Ascending aorta (tissue), 2 donors: ENCODE data around the gene EGLN2. TPM values are rescaled to one million over a fixed set of nuclear protein-coding genes. Genes with fewer than 3 reads are reported as not detected.
"Not testable (repeated sequence)": the region's sequence is repeated elsewhere in the genome, so short reads cannot be mapped to it uniquely, and the experiment has no call there.

Experiments used
- DNase-seq, 2 donors: peaks; one replicate each; pipeline ENCODE4 v3.0.0-alpha.2; 2019; ENCODE audit warnings: low spot score in 2 of 2
- H3K27ac ChIP-seq, 2 donors: fragments of 200-600 bp; sonication (generic); one replicate each; pipeline ENCODE4 v1.5.1; 2016 to 2017; ENCODE audit warnings: mild to moderate bottlenecking in 1 of 2
- H3K27me3 ChIP-seq: fragments of 200-600 bp; sonication (generic); one replicate; pipeline ENCODE4 v1.5.1; 2017
- H3K36me3 ChIP-seq, 2 donors: fragments of 200-600 bp; sonication (generic); one replicate each; pipeline ENCODE4 v1.5.1; 2016
- H3K4me1 ChIP-seq, 2 donors: fragments of 200-600 bp; sonication (generic); one replicate each; pipeline ENCODE4 v1.5.1; 2016 to 2017; ENCODE audit warnings: mild to moderate bottlenecking in 1 of 2
- H3K4me3 ChIP-seq, 2 donors: fragments of 200-600 bp; sonication (generic); one replicate each; pipeline ENCODE4 v1.5.1; 2016 to 2017; ENCODE audit warnings: mild to moderate bottlenecking in 1 of 2
- H3K9me3 ChIP-seq, 2 donors: fragments of 200-600 bp; sonication (generic); one replicate each; pipeline ENCODE4 v1.5.1; 2016
- CTCF ChIP-seq, 3 experiments: fragments of 200-600 bp in 2 of 3; fragments of 450-650 bp in 1 of 3; sonication (generic) in 2 of 3; IDR thresholded peaks; one replicate each; pipeline ENCODE4 v1.5.1; 2016 to 2019; ENCODE audit warnings: antibody characterized with exemption in 3 of 3, mild to moderate bottlenecking in 1 of 3, moderate library complexity in 1 of 3
- intact Hi-C: fragments of 100-400 bp; cut with DNase I; formaldehyde crosslinking; loops from one replicate; pipeline ENCODE4 v1.15.1; 2023
- total RNA-seq: library from RNA; depleted of rRNA; stranded (reverse); fragments of >200 nt; gene quantifications from one replicate; pipeline ENCODE4 v1.1.0, GENCODE V29; 2016

Gene EGLN2
- total RNA-seq, 1 donor from 2014 or later: 149 TPM

GRCh38 chr19:40813182-40813581 is 14.2 kb downstream of the EGLN2 start:
- H3K9me3 ChIP-seq: no peaks in the 10 kb centered on the region
- peaks cover 3 to 8% of the 10 kb centered on the region in 2 donors for H3K36me3 ChIP-seq
- no peak for TF ChIP-seq CTCF (IDR thresholded peaks at IDR 0.05)
- H3K4me3 ChIP-seq: no peak overlapping the region
- H3K27ac ChIP-seq: no peak overlapping the region
- H3K4me1 ChIP-seq: peaks cover 0 to 26% of the 10 kb centered on the region in 2 donors
- no peak for DNase-seq
- H3K27me3 ChIP-seq: no peaks in the 10 kb centered on the region
- intact Hi-C loops: loop anchor here (10.0 kb wide), 1 partner anchor 528 kb away; the partner anchor contains the start of gene AKT2

DNA sequence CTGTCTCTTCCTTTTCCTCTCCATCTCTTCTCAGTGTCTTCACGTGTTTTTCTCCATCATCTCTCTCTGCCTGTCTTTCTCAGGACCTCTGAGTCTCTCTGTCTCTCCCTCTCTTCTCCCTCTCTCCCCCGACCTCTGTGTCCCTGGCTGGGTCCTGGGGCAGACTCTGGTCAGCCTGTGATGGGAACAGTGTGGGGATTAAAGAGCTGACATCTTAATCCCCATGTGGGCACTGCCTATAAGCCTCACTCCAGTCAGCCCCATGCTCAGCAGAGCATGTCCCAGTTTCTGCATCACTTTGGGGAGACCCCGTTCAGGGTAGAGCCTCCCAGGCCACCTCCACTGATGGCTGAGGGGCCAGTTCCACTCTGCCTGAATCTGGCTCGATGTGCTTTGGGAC is 16.2 kb downstream of the EGLN2 start:
- no peak for DNase-seq
- no peak overlapping the region for H3K4me3 ChIP-seq
- no peaks in the 10 kb centered on the region for H3K27me3 ChIP-seq
- intact Hi-C loops: loop anchor here (10.0 kb wide), 1 partner anchor 530 kb away; the partner anchor contains the start of gene AKT2
- no peaks in the 10 kb centered on the region for H3K36me3 ChIP-seq
- TF ChIP-seq CTCF (IDR thresholded peaks at IDR 0.05): no peak
- H3K27ac ChIP-seq: no peak overlapping the region
- H3K9me3 ChIP-seq: no peaks in the 10 kb centered on the region
- peaks cover 0 to 30% of the 10 kb centered on the region in 2 donors for H3K4me1 ChIP-seq

GRCh38 chr19:40818480-40819399 is 19.7 kb downstream of the EGLN2 start:
- TF ChIP-seq CTCF (IDR thresholded peaks at IDR 0.05): peak in 2 of 3 experiments; percentile 21 to 24
- Histone ChIP-seq H3K4me1 (peaks cover 0 to 21% of the 10 kb centered on the region in 2 donors), H3K4me3 (peak overlapping the region in 1 of 2 donors; percentile 45)
- H3K27me3 ChIP-seq, H3K27ac ChIP-seq, H3K36me3 ChIP-seq, H3K9me3 ChIP-seq: not testable (repeated sequence)
- peak in 1 of 2 donors; percentile 56 for DNase-seq
- intact Hi-C loops: loop anchor here (1.0 to 10.0 kb wide), 4 partner anchors 40 to 534 kb away; partner anchors contain the start of genes ACTMAP, AKT2, RAB4B and SNRPA

DNA sequence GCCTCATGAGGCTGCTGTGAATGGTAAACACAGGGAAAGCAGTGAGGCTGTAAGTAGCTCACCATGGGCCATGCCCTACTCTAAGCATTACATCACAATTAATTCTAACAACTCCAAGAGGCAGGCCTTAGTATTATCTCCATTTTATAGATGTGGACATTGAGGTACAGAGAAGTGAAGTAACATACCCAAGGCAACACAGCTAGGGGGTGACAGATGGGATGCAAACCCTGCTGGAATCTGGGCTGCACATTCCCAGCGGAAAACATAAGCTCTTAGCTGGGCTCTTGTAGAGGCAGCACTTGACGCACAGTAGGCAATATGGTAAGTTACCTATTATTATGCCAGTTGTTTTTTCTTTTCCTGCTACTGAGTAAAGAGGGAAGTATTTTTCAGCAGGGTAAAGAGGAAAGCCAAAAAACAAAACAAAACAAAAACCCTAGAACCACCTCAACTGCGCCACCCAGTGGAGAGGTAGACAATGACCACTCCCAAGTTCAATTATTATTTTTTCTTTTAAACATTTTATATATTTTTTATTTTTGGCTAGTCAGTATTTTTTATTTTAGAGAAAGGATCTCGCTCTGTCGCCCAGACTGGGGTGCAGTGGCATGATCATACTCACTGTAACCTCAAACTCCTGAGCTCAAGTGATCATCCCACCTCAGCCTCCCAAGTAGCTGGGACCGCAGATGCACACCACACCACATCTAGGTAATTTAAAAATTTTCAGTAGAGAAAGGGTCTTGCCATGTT is 20.7 kb downstream of the EGLN2 start:
- H3K4me3 ChIP-seq, H3K27me3 ChIP-seq, H3K9me3 ChIP-seq, DNase-seq, H3K36me3 ChIP-seq, H3K27ac ChIP-seq: not testable (repeated sequence)
- peaks cover 0 to 21% of the 10 kb centered on the region in 2 donors for H3K4me1 ChIP-seq
- TF ChIP-seq CTCF (IDR thresholded peaks at IDR 0.05): peak; percentile 76 to 82 (median 79)
- intact Hi-C loops: loop anchor here (1.0 to 10.0 kb wide), 4 partner anchors 41 to 535 kb away; partner anchors contain the start of genes ACTMAP, AKT2, RAB4B and SNRPA

DNA sequence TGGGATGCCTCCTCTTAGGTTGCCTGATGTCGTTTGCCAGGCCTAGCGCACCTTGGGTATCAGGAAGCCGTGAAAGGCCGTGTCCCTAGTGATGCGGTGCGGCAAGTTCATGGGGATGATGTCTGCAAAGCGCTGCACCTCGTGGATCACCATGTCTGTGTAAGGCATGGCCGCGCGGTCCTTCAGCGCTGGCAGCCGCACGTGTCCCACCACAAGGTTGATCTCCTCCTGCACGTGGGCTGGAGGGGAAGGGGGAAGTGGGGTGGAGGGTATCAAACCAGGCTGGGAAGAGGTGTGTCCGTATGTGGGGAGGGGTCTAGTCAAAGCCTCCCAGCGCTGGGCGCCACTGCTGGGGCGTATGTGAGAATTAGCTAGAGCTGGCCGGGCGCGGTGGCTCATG is 23.2 kb downstream of the EGLN2 start:
- TF ChIP-seq CTCF (IDR thresholded peaks at IDR 0.05): no peak
- Histone ChIP-seq H3K4me3 (no peak overlapping the region), H3K4me1 (peaks cover 0 to 21% of the 10 kb centered on the region in 2 donors), H3K27me3 (no peaks in the 10 kb centered on the region), H3K36me3 (peaks cover 6% of the 10 kb centered on the region in 2 donors), H3K9me3 (no peaks in the 10 kb centered on the region), H3K27ac (no peak overlapping the region)
- intact Hi-C loops: no loop called here
- no peak for DNase-seq

- H3K9me3 ChIP-seq, H3K4me3 ChIP-seq, intact Hi-C loops, DNase-seq, H3K27ac ChIP-seq, H3K27me3 ChIP-seq: not testable (repeated sequence)
- H3K4me1 ChIP-seq: peaks cover 0 to 21% of the 10 kb centered on the region in 2 donors
- peaks cover 10 to 14% of the 10 kb centered on the region in 2 donors for H3K36me3 ChIP-seq
Measured at GRCh38 chr19:40822704-40823553, 23.9 kb downstream of the EGLN2 start.

GRCh38 chr19:40824916-40825315 is 25.9 kb downstream of the EGLN2 start:
- DNase-seq, H3K27me3 ChIP-seq, H3K9me3 ChIP-seq, H3K4me3 ChIP-seq, H3K27ac ChIP-seq, intact Hi-C loops: not testable (repeated sequence)
- peaks cover 0 to 10% of the 10 kb centered on the region in 2 donors for H3K4me1 ChIP-seq
- peaks cover 10 to 26% of the 10 kb centered on the region in 2 donors for H3K36me3 ChIP-seq
